ENCODE results near the gene PIEZO2.

DNA sequence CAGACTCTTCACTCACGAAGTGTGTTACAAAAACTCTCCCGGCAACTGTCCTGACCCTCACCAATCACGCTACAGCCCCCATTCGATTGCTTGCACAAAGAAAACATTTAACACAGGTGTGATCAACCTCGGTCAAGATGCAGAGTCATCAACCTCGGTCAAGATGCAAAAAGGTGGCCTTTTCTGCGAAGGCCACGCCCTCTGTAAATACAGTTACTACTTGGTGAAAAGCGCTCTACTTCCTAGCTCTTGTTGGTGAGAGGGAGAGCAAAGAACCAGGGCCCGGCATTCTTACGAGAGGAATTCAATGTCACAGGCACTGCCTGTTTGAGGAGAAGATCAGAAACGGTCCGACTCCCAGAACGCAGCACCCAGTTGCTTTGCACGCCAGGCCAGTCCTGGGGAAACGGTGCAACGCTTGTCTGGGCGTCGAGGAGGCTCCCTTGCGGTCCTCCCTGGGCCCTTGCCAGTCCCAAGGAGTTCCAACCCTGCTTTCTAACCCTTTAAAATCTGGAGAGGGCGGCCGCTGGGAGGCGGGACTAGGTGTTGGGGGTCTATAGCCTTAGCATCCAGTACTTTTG, 1.9 kb downstream of the PIEZO2 start:
- TF ChIP-seq, protein P1, sequence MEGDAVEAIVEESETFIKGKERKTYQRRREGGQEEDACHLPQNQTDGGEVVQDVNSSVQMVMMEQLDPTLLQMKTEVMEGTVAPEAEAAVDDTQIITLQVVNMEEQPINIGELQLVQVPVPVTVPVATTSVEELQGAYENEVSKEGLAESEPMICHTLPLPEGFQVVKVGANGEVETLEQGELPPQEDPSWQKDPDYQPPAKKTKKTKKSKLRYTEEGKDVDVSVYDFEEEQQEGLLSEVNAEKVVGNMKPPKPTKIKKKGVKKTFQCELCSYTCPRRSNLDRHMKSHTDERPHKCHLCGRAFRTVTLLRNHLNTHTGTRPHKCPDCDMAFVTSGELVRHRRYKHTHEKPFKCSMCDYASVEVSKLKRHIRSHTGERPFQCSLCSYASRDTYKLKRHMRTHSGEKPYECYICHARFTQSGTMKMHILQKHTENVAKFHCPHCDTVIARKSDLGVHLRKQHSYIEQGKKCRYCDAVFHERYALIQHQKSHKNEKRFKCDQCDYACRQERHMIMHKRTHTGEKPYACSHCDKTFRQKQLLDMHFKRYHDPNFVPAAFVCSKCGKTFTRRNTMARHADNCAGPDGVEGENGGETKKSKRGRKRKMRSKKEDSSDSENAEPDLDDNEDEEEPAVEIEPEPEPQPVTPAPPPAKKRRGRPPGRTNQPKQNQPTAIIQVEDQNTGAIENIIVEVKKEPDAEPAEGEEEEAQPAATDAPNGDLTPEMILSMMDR (IDR thresholded peaks at IDR 0.05) = no peak
- TF ChIP-seq POLR2A (IDR thresholded peaks at IDR 0.05) (no peak), EP300 (IDR thresholded peaks at IDR 0.05) (no peak)

Data from ovary (tissue), 3 donors.